HCT116 (cell line): ENCODE measurements around the gene TARS2. TPM values are rescaled to one million over a fixed set of nuclear protein-coding genes. Genes with fewer than 3 reads are reported as not detected.

Experiments
- microRNA-seq: library from miRNA; unstranded; fragments of <30 nt; microRNA quantifications from one replicate; pipeline ENCODE4, GENCODE V29; 2016; ENCODE audit warnings: borderline number of aligned reads
- total RNA-seq: library from RNA; stranded (reverse); gene quantifications from one replicate; pipeline ENCODE4 v1.2.1, GENCODE V29; 2021; ENCODE audit not compliant: unreplicated experiment

The TARS2 gene
- total RNA-seq, 1 experiment from 2014 or later = 23.2 TPM

Small RNA genes lying within 50 kb of the gene (microRNA-seq; reads per million reads assigned to microRNA genes)
- not detected for gene MIR4257
- gene MIR6878 = not detected

Other genes starting within 250 kb of the TARS2 start
- 0.39 TPM for gene CA14, start 229.6 kb upstream of the TARS2 start, total RNA-seq
- gene APH1A, start 218.4 kb upstream of the TARS2 start, total RNA-seq = 109 TPM
- gene C1orf54, start 214.6 kb upstream of the TARS2 start, total RNA-seq = 1.5 TPM
- 0.22 TPM for gene CIART, start 204.9 kb upstream of the TARS2 start, total RNA-seq
- gene MRPS21, start 193.6 kb upstream of the TARS2 start, total RNA-seq = 96.9 TPM
- 59.9 TPM for gene PRPF3, start 165.9 kb upstream of the TARS2 start, total RNA-seq
- 26.7 TPM for gene RPRD2, start 123.3 kb upstream of the TARS2 start, total RNA-seq
- 2.0 TPM for gene ECM1, start 20.7 kb downstream of the TARS2 start, total RNA-seq
- gene FALEC, start 28.3 kb downstream of the TARS2 start, total RNA-seq = 0.59 TPM
- 4.3 TPM for gene ADAMTSL4, start 62.0 kb downstream of the TARS2 start, total RNA-seq
- gene MCL1, start 92.2 kb downstream of the TARS2 start, total RNA-seq = 146 TPM
- gene ENSA, start 142.2 kb downstream of the TARS2 start, total RNA-seq = 130 TPM
- gene GOLPH3L, start 209.7 kb downstream of the TARS2 start, total RNA-seq = 28.0 TPM
- gene HORMAD1, start 233.5 kb downstream of the TARS2 start, total RNA-seq = not detected